GM12874 (cell line): Measurements from ENCODE around the gene LY6G6F.

Experiments used
- CTCF ChIP-seq: IDR thresholded peaks from 2 replicates; pipeline ENCODE4 v1.5.1; 2011; ENCODE audit warnings: low read depth, mild to moderate bottlenecking, control low read depth, low read length, moderate library complexity; ENCODE audit not compliant: insufficient read depth

LY6G6F gene

GRCh38 chr6:31732029-31732428 lies 25.4 kb downstream of the LY6G6F start:
- TF ChIP-seq CTCF, result no peak

- no peak for TF ChIP-seq CTCF
Observed at GRCh38 chr6:31733734-31734133, 27.1 kb downstream of the LY6G6F start.

- no peak for TF ChIP-seq CTCF
Observed at GRCh38 chr6:31734247-31734820, 27.7 kb downstream of the LY6G6F start.

GRCh38 chr6:31734821-31735406 lies 28.2 kb downstream of the LY6G6F start:
- TF ChIP-seq CTCF, result no peak

- TF ChIP-seq CTCF, result no peak
Observed at GRCh38 chr6:31736021-31736767, 29.5 kb downstream of the LY6G6F start, which contains the start of gene CLIC1. CLIC1 (minus strand) TSS chr6:31736530; CDS start chr6:31736300, 230 bp downstream.

- TF ChIP-seq CTCF, result no peak
Observed at GRCh38 chr6:31736768-31737314, 30.2 kb downstream of the LY6G6F start.

GRCh38 chr6:31737315-31737990 lies 30.8 kb downstream of the LY6G6F start:
- TF ChIP-seq CTCF, result no peak
